C1 segment of cervical spinal cord (tissue), 14 donors: ENCODE results near the gene MYL6B.
"Not testable (repeated sequence)": the region's sequence is repeated elsewhere in the genome, so short reads cannot be mapped to it uniquely, and the experiment has no call there.

ENCODE experiments used
- DNase-seq, 14 donors: peaks; one replicate each; lab custom pipeline; 2025; lab: John Stamatoyannopoulos, UW

MYL6B gene

DNA sequence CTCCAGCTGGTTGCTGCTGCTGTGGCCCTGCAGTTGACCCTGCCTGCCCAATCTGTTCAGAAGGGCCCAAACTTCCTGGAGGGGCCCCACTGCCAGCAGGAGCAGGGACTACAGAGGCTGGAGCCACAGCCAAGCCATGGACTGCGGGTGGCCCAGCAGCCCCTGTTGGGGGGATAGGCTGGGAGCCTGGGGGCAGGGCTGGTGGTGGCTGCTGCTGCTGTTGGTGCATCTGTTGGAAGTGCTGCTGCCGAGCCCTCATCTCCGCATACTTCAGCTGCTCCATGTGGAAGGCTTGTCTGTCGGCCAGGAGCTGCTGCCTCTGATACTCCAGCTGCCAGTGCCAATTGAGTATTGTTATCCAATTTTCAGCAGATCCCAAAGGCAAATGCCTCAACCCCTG is 13.0 kb downstream of the MYL6B start:
- no peak for DNase-seq

DNA sequence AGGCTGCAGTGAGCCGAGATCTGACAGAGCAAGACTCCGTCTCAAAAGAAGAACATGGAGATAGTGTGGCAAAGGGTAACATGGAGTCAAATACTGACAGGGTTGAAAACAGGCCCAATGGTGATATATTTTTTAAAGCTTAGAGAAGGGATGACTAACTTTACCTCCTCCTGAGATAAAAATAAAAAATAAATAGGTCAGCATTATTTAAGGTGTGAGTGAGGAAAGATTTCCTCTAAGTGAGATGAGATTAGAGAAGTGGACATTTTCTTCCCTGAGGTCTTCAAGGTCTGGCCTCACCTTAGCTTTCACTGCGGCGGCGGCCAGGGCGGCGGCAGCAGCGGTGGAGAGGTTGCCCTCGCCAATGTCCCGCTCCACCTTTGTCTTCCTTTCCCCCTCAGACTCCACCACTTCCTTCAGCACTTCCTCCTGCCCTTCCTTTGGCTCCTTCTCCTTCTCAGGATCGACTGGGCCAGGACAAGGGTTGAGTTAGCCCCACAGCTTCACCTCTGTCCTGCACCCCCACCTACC is 16.9 kb downstream of the MYL6B start:
- DNase-seq: no peak

DNA sequence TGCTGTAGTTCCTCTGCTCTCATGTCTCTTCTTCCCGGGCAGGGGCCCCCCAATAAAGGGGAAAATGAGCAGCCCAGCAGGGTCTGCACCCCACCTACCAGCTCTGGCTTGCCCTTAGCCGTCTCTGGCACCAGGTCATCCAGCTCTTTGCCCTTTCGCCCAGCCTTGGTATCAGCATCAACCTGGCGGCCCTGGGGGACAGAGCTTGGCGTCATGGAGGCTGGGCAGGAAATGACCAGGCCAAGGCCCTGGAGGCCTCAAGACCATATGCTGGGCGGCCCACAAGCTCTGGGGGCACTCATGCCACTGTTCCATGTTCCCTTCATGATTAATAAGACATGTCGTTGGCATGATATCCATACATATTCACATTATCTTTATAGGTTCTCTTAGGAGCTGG is 20.5 kb downstream of the MYL6B start:
- no peak for DNase-seq

GRCh38 chr12:56178347-56178746 is 26.0 kb downstream of the MYL6B start:
- DNase-seq: no peak

DNA sequence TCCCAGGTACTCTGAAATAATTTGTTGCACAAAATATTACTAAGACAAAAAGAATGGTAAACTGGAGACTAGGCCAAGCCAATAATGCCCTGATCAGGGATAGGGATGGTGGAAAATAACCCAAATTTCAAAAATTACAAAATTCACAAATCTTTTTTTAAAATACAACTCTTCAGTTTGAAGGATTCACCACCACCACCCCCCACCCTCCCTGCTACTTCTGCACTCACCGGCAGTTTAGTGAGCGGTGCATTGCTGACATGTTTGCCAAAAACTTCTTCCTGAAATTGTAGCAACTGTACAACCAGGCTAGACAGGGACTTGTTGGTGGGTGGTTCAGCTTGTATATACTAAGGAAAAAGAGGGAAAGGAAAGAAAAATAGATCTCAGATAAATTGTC is 34.6 kb downstream of the MYL6B start:
- no peak for DNase-seq

DNA sequence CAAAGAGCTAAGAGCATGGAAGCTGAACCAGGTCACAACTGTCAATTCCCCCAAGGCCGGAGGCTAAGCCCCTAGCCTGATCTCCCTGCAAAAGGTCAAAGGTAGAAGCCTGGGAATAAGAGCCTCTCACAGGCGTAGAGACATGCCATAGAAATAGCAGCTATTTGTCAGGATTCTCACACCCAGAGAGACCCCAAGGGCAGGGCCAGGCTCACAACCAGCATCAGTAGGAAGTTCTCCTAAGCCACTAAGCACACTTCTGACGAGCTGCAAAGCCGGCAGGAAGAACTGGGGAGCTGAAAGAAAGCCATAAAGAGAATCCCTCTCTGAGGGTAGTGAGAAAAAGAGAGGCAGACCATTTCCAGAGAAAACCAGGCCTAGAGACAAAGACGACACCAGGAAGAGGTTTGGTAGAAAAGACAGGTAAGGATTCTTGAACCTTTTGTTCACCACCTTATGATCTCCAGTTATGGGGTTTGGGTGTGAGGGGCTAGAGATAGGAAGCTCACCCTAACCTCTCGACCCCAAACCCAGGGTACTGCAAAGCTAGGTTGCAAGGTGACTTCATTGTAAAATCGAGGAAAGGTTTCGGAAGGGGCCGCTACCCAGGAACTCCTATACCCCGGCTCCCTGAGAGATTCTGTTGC is 35.9 kb downstream of the MYL6B start:
- no peak for DNase-seq

DNA sequence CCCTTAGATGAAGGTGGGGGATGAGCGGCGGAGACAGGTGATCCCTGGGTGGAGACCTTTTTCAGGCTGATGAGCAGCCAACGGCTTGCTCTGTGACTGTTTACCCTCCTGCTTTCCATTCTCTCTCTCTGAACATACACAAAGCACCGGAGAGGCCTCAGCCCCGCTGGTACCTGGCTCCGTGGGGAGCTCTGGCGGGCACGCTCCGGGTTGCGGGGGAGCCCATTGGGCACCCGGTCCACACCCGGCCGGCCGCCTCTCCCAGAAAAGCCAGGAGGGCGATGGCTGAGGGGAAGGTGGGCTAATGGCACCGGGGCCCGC is 36.4 kb downstream of the MYL6B start:
- peak in 5 of 14 donors; percentile 24 to 45 (median 42) for DNase-seq

GRCh38 chr12:56189099-56189917 is 36.9 kb downstream of the MYL6B start, which contains the start of gene SMARCC2:
Gene SMARCC2, minus strand, starts transcription at chr12:56189483. Its CDS starts 22 bp downstream, at chr12:56189461.
- DNase-seq: peak in 13 of 14 donors; percentile 38 to 86 (median 73)

DNA sequence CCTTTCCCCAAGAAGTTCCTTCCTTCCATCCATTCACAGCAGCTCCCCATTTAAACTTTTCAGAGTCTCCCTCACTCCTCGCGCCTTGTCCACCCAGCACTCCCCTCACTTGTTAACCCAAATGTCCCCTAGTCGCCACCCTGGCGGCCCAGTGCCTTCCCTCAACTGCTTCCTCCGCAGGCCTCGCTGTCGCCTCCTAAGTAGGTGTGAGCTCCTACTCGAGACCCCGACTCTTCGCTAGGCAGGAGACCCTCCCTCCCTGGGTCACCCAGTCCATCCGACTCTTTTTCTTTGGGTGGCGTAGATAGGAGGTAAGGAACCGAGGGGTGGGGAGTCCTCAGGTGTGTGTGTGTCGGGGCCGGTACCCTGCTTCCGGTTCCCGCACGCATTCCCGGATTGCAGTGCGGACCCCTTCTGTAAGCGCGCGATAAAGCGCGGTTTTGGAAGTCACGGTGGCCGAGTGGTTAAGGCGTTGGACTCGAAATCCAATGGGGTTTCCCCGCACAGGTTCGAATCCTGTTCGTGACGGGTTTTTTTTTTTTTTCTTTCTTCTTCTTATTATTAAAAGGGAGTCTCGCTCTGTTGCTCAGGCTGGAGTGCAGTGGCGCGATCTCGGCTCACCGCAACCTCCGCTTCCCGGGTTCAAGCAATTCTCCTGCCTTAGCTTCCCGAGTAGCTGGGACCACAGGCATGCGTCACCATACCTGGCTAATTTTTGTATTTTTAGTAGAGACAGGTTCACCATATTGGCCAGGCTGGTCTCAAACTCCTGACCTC is 37.7 kb downstream of the MYL6B start:
- peak; percentile 21 to 82 (median 73) for DNase-seq

- DNase-seq: peak in 1 of 14 donors; percentile 31
Measured at GRCh38 chr12:56190695-56191155, 38.3 kb downstream of the MYL6B start.

DNA sequence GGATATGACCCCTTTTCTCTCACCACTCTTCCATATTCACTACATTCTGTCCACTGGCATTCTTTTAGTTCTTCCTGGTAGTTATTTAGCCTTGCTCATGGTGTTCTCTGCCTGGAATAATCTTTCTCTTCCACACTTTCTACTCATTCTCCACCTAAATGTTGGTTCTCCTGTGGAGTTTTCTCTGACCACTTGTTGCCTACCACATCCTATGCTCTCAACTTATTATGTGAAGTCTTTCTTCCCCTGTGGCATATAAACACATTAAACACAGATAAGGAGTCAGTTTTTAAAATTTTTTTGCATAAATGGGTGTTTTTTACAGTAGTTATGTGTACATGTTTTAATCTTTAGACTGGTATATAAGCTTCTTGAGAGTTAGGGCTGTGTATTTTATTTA is 40.2 kb downstream of the MYL6B start:
- no peak for DNase-seq

DNA sequence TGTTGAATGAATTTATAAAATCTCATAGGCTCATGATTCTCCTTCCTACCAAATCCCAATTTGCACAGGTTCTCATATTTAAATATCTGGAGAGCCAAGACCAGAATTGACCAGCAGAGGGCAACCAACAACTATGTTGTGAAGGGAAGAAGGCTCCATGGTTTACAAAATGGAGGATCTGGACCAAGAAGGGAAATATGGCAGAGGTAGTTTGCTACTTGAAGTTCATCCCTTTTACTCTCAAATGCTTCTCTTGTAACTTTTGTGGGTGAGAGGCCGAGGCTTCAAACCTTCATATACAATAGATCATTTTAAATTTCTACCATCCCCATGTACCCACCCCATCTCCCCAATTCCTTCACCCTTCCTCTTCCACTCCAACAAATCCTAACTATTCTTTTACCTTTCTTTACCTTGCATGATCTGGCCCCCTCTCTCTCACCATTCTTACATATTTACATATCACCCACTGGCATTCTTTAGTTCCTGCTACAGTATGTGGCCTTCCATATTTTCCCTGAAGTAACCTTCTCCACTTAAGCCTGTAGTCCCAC is 40.7 kb downstream of the MYL6B start:
- DNase-seq: peak in 10 of 14 donors; percentile 3 to 59 (median 10)

DNA sequence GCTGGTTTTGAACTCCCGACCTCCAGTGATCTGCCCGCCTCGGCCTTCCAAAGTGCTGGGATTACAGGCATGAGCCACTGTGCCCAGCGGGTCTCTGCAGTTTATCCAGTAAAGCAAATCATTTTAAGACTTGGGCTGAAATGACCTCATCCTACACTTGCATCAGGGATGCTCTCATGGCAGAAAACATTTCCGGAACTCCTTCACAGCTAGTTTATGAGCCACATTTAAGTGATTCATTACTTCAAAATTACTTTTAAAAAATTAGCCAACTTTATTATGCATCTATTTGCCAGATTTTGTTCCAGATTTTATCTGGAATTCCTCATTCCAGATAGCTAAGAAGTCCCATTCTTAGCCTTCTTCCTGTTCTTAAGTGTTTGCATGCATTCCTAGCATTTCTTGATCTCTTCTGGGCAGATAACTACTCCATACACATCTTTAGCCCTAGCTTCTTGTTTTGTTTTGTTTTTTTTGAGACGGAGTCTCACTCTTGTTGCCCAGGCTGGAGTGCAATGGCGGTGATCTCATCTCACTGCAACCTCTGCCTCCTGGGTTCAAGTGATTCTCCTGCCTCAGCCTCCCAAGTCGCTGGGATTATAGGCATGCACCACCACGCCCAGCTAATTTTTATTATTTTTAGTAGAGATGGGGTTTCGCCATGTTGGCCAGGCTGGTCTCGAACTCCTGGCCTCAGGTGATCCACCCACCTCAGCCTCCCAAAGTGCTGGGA is 44.6 kb downstream of the MYL6B start:
- DNase-seq: not testable (repeated sequence)

- no peak for DNase-seq
Measured at GRCh38 chr12:56197921-56198635, 45.7 kb downstream of the MYL6B start.

GRCh38 chr12:56198836-56199235 is 46.4 kb downstream of the MYL6B start:
- no peak for DNase-seq

DNA sequence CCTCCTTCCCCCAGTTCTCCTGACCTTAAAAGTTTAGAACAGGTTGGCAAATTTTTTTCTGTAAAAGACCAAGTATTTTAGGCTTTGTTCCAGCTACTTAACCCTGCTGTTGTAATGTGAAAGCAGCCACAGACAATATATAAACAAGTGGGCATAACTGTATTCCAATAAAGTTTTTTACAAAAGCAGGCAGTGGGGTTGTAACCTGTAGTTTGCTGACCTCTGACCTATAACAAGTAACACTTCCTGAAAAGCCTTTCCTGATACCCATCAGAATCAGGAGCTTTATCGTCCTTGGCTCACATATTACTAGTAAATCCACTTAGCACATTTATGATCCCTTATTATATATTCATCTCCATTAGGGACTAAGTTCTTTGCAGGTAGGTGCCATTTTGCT is 50.0 kb downstream of the MYL6B start:
- no peak for DNase-seq

DNA sequence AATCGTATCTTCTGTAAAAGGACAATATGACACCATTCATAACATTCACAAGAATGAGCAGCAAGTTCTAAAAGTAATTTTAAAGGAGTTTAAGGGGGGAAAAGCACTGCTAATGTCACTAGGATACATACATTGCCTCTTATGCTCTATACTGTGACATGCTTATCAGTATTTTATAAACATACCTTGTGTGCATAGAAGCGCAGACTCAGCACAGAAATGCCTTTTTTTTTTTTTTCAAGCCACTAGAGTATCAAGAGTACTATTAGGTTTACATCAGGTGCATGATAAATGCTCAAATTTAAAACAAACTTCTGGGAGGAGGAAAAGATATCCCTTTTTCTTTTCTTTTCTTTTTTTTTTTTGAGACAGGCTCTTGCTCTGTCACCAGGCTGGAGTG is 50.5 kb downstream of the MYL6B start:
- DNase-seq: no peak

- DNase-seq: no peak
Measured at GRCh38 chr12:56204275-56204674, 51.9 kb downstream of the MYL6B start.

DNA sequence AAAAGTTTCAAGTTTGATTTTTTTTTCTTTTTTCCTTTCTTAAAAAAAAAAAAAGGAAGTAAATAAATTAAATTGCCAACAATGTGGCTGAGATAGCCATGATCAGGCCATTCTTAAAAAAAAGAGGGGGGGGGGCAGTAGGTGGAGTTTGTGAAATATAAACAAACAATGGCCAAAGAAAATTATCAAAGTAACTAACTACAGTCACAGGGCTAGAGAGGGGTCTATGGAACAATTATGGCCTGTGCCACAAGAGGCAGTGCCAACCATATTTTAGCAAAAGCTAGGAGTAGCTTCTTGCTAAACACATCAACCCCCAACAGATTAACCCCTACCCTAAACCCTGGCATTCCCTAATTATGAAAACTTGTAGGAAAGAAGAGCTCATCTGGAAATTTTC is 53.1 kb downstream of the MYL6B start:
- no peak for DNase-seq

DNA sequence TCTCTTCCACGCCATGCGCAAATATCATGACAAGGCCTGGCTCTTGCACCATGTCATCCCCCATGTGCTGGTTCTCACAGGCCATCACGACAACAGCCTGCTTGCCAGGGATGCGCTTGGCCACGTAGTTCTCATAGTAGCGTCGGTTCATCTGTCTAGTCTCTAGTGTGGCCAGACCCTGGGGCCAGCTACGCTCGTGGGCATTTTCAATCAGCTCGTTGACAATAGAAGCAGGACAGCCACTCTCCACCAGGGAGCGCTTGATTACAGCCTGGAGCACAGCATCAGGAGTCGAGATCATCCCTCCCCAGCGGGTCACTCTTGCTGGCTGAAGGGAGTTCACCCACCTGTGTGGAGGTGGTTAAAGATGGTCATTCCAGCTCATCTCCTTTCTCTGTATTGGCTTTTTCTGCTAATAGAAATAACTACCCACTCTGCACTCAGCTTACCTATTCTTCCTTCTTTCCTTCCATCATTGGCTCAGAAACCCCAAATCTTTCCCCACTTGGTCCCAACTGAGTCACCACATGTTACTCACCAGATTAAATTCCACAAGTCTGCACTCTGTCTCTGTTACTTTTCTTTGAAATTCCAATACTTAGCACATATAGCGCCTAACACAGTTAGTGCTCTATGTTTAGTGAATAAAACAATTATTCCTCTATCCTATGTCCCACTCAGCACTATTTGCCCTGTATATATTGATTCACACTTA is 54.2 kb downstream of the MYL6B start:
- peak in 6 of 14 donors; percentile 5 to 29 (median 23) for DNase-seq
